GM12873 (cell line): Measurements from ENCODE around the gene INTS6.

Source experiments
- TF ChIP-seq, protein P1 (sequence below): IDR thresholded peaks from 2 replicates; pipeline ENCODE4 v1.5.1; 2012; ENCODE audit warnings: low read depth, mild to moderate bottlenecking, moderate library complexity, low read length, control low read depth; ENCODE audit not compliant: insufficient read depth; ENCODE audit errors: missing control alignments

The INTS6 gene

DNA sequence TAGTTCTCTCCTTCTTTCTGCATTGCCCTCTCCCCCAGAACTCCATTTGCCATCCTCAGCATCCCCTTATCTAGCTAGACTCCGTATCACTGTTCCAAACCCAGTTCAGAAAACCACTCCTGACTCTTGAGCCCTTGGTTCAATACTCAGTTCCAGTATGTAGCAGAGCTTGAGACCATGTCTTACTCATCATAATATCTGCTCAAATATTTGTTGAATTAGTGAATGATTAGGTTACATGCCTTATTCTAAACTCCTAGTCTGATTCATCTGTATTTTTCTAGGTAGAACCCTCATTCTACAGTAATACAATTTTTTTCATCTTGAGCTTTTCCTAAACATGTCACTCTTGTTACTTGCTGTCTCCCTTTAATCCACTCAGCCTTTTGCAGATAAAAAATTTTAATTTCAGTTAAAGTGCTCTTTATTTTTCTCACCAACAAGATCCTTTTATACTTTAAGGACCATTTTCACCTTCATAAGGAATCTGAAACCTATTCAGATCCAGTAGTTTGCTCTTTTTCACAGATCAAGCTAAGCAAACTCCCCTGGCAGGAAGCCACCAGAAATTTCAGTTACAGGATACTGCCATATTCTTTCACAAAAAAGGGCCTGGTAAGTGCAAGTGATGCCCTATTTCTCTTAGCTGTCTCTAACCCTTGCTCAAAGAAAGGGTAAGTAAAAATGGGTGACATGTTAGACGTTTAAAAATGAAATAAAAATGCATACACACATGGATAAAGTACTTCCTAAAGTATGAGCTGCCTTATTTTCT is 23.1 kb upstream of the INTS6 start:
- TF ChIP-seq, protein P1, sequence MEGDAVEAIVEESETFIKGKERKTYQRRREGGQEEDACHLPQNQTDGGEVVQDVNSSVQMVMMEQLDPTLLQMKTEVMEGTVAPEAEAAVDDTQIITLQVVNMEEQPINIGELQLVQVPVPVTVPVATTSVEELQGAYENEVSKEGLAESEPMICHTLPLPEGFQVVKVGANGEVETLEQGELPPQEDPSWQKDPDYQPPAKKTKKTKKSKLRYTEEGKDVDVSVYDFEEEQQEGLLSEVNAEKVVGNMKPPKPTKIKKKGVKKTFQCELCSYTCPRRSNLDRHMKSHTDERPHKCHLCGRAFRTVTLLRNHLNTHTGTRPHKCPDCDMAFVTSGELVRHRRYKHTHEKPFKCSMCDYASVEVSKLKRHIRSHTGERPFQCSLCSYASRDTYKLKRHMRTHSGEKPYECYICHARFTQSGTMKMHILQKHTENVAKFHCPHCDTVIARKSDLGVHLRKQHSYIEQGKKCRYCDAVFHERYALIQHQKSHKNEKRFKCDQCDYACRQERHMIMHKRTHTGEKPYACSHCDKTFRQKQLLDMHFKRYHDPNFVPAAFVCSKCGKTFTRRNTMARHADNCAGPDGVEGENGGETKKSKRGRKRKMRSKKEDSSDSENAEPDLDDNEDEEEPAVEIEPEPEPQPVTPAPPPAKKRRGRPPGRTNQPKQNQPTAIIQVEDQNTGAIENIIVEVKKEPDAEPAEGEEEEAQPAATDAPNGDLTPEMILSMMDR: no peak

DNA sequence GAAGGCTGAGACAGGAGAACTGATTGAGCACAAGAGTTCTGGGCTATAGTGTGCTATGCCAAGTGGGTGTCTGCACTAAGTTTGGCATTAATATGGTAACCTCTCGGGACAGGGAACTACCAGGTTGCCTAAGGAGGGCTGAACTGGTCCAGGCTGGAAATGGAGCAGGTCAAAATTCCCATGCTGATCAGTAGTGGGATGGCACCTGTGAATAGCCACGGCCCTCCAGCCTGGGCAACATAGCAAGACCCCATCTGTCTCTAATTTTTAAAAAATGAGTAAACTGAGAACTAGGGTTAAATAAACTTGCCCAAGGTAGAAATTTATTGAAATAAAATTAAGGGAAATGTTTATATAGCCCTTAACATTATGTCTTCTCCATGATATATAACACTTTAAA is 17.0 kb upstream of the INTS6 start:
- TF ChIP-seq, protein P1: no peak

DNA sequence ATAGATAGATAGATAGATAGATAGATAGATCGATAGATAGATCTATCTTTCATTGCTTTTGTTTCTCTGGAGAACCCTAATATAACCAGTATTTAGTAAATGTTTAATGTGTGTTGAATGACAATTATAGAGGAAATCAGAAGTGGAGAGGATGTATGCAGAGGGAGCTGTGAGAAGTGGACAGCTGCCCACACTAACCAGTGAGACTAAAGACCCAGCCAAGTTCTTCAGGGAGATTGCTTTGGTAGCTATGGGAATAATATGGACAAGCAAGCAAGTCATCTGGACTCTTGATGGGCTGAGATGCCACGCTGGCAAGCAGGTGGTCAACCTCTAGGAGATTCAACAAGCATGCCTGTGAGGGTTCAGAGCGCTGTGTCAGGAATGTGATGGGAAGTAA is 14.9 kb upstream of the INTS6 start:
- TF ChIP-seq, protein P1: no peak

DNA sequence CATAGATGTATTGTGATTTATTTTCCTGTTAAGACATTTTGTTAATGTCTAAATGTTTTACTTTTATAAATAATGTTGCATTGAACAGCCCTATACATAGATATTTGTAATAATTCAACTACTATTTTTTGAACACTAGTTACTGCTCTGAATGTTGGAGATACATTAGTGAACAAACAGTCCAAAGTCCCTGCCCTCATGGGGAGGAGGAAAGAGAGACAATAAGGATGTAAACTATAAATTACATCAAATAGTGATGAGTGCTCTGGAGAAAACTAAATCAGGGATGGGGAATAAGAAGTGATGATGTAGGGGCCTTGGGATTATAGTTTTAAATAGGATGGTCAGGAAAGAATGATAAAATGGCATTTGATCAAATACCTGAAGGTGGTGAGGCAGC is 12.3 kb upstream of the INTS6 start:
- TF ChIP-seq, protein P1: no peak

DNA sequence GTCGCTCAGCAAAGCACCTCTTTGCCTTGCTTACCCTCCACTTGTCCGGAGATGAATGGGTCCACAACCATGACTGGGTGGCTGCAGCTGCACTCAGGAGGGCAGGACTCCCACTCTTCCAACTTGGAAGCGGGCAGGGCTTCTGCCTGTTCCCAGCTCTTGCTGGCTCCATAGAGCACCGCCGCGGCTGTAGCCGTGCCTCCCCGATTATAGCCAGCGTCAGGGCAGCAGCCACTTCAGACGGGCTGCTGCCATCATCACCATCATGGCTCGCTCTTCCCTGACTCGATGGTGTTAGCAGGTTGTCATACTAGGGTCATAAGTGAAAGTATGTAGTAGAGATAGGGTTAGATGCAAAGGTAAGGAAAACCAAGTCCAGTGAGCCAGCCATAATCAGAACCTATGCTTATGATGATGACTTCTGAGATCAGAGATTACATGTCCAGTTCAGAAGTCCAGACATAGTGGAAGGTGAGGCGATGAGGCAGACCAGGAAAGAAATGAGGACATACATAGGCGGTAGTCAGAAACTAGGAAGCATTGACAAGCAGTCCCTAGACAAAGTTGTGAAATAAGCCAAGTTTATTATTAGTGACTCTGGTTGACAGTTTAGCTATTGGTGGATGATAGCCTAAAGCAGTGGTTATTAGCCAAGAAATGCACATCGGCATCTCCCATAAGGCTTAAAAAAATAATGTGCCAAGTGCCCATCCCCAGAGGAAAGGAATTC is 4.4 kb upstream of the INTS6 start:
- TF ChIP-seq, protein P1: no peak

DNA sequence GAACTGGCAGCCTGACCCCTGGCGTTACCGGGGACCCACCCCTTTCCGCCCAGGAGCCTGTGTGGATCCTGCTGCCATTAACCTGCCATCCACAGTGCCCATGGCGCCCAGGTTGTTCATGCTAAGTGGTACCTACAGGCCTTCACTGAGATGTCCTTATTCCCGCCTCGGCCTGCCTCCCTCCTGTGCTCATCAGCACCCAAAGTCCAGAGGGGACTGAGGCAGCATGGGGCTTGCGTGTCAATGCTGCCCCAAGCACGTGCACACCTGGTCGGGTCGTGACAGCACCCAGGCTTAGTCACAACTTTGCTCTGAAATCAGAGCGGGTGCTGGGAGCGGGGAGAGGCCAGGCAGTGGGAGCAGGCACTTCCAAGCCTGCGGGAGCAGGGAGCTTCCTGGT is 3.7 kb upstream of the INTS6 start:
- TF ChIP-seq, protein P1: no peak

DNA sequence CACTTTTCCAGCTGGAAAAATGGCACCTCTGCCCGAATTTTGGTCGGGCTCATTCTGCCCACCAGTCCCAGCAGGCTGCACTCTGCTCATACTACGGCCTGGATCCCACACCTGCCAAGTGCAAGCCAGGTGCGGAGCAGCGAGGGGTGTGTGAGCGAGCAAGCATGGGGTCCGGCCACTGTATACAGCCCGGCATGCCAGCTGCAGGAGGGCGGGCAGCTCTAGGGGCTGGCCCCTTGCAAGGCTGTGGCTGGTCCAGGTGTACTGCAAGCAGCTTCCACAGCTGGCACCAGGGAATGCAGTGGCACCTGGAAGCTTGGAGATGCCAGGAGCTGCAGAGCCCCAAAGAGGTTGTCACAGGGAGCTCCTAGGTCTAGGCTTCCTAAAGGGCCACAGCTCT is 2.7 kb upstream of the INTS6 start:
- TF ChIP-seq, protein P1: no peak
